Measurements from ENCODE around the gene OCA2. TPM values are rescaled to one million over a fixed set of nuclear protein-coding genes. Genes with fewer than 3 reads are reported as not detected.
"Not testable (repeated sequence)": the region's sequence is repeated elsewhere in the genome, so short reads cannot be mapped to it uniquely, and the experiment has no call there.

The OCA2 gene
- total RNA-seq, 2 experiments from 2014 or later = not detected

- CTCF ChIA-PET = no interaction called here
- no peak for DNase-seq
- no peak overlapping the region for H3K4me3 Mint-ChIP-seq
- no peaks in the 10 kb centered on the region for H3K36me3 Mint-ChIP-seq
- no peak for ATAC-seq
- H3K27me3 Mint-ChIP-seq = no peaks in the 10 kb centered on the region
- no peaks in the 10 kb centered on the region for H3K4me1 Mint-ChIP-seq
- H3K27ac Mint-ChIP-seq = no peak overlapping the region
- H3K9me3 Mint-ChIP-seq (ENCODE audit: low read depth) = peaks cover 6% of the 10 kb centered on the region
Measured at GRCh38 chr15:27855137-27855536, 244.0 kb downstream of the OCA2 start.

GRCh38 chr15:27854601-27855000 lies 244.5 kb downstream of the OCA2 start:
- no peak for DNase-seq
- Mint-ChIP-seq H3K36me3 (no peaks in the 10 kb centered on the region), H3K27me3 (no peaks in the 10 kb centered on the region), H3K4me3 (no peak overlapping the region), H3K27ac (no peak overlapping the region), H3K4me1 (no peaks in the 10 kb centered on the region), H3K9me3 (ENCODE audit: low read depth) (peaks cover 9% of the 10 kb centered on the region)
- CTCF ChIA-PET = no interaction called here
- no peak for ATAC-seq

- ATAC-seq = no peak
- H3K27me3 Mint-ChIP-seq = no peaks in the 10 kb centered on the region
- no peak overlapping the region for H3K4me3 Mint-ChIP-seq
- no peaks in the 10 kb centered on the region for H3K36me3 Mint-ChIP-seq
- peaks cover 12% of the 10 kb centered on the region for H3K9me3 Mint-ChIP-seq (ENCODE audit: low read depth)
- no peaks in the 10 kb centered on the region for H3K4me1 Mint-ChIP-seq
- DNase-seq = no peak
- CTCF ChIA-PET = no interaction called here
- H3K27ac Mint-ChIP-seq = no peak overlapping the region
Measured at GRCh38 chr15:27853624-27854455, 245.3 kb downstream of the OCA2 start.

GRCh38 chr15:27851858-27852210 lies 247.3 kb downstream of the OCA2 start:
- ATAC-seq (no peak), DNase-seq (no peak)
- Mint-ChIP-seq H3K9me3 (ENCODE audit: low read depth) (peaks cover 12% of the 10 kb centered on the region), H3K4me3 (no peak overlapping the region), H3K36me3 (no peaks in the 10 kb centered on the region), H3K27ac (no peak overlapping the region), H3K27me3 (no peaks in the 10 kb centered on the region), H3K4me1 (no peaks in the 10 kb centered on the region)
- CTCF ChIA-PET = no interaction called here

GRCh38 chr15:27850981-27851857 lies 247.9 kb downstream of the OCA2 start:
- DNase-seq (no peak), ATAC-seq (no peak)
- no peaks in the 10 kb centered on the region for H3K4me1 Mint-ChIP-seq
- no peaks in the 10 kb centered on the region for H3K36me3 Mint-ChIP-seq
- H3K9me3 Mint-ChIP-seq (ENCODE audit: low read depth) = peaks cover 12% of the 10 kb centered on the region
- H3K27me3 Mint-ChIP-seq = no peaks in the 10 kb centered on the region
- H3K27ac Mint-ChIP-seq = no peak overlapping the region
- H3K4me3 Mint-ChIP-seq = no peak overlapping the region
- CTCF ChIA-PET = no interaction called here

- H3K4me3 Mint-ChIP-seq = no peak overlapping the region
- H3K4me1 Mint-ChIP-seq = no peaks in the 10 kb centered on the region
- H3K27ac Mint-ChIP-seq = no peak overlapping the region
- ATAC-seq = no peak
- no peaks in the 10 kb centered on the region for H3K36me3 Mint-ChIP-seq
- no peaks in the 10 kb centered on the region for H3K27me3 Mint-ChIP-seq
- DNase-seq = no peak
- peaks cover 6% of the 10 kb centered on the region for H3K9me3 Mint-ChIP-seq (ENCODE audit: low read depth)
- CTCF ChIA-PET = no interaction called here
Measured at GRCh38 chr15:27850050-27850449, 249.1 kb downstream of the OCA2 start.

- H3K27me3 Mint-ChIP-seq; H3K9me3 Mint-ChIP-seq (ENCODE audit: low read depth); DNase-seq; CTCF ChIA-PET; H3K27ac Mint-ChIP-seq; ATAC-seq; H3K4me1 Mint-ChIP-seq; H3K36me3 Mint-ChIP-seq; H3K4me3 Mint-ChIP-seq: not testable (repeated sequence)
Measured at GRCh38 chr15:27848936-27849335, 250.2 kb downstream of the OCA2 start.

- Mint-ChIP-seq H3K4me3 (no peak overlapping the region), H3K4me1 (no peaks in the 10 kb centered on the region), H3K27ac (no peak overlapping the region), H3K9me3 (ENCODE audit: low read depth) (peaks cover 6% of the 10 kb centered on the region), H3K36me3 (no peaks in the 10 kb centered on the region), H3K27me3 (no peaks in the 10 kb centered on the region)
- ATAC-seq = no peak
- CTCF ChIA-PET = no interaction called here
- no peak for DNase-seq
Measured at GRCh38 chr15:27847775-27848710, 251.1 kb downstream of the OCA2 start.

- ATAC-seq (no peak), DNase-seq (no peak)
- no peak overlapping the region for H3K27ac Mint-ChIP-seq
- H3K27me3 Mint-ChIP-seq = no peaks in the 10 kb centered on the region
- CTCF ChIA-PET = no interaction called here
- no peaks in the 10 kb centered on the region for H3K36me3 Mint-ChIP-seq
- no peak overlapping the region for H3K4me3 Mint-ChIP-seq
- no peaks in the 10 kb centered on the region for H3K4me1 Mint-ChIP-seq
- H3K9me3 Mint-ChIP-seq (ENCODE audit: low read depth) = peaks cover 6% of the 10 kb centered on the region
Measured at GRCh38 chr15:27846722-27847395, 252.3 kb downstream of the OCA2 start.

GRCh38 chr15:27845535-27846369 lies 253.4 kb downstream of the OCA2 start:
- Mint-ChIP-seq H3K4me3 (no peak overlapping the region), H3K36me3 (no peaks in the 10 kb centered on the region), H3K4me1 (no peaks in the 10 kb centered on the region), H3K9me3 (ENCODE audit: low read depth) (peaks cover 6% of the 10 kb centered on the region), H3K27me3 (no peaks in the 10 kb centered on the region), H3K27ac (no peak overlapping the region)
- ATAC-seq = no peak
- CTCF ChIA-PET = no interaction called here
- DNase-seq = no peak

- H3K27me3 Mint-ChIP-seq = no peaks in the 10 kb centered on the region
- DNase-seq = no peak
- no peak overlapping the region for H3K4me3 Mint-ChIP-seq
- H3K36me3 Mint-ChIP-seq = no peaks in the 10 kb centered on the region
- CTCF ChIA-PET = no interaction called here
- no peak overlapping the region for H3K27ac Mint-ChIP-seq
- H3K4me1 Mint-ChIP-seq = no peaks in the 10 kb centered on the region
- H3K9me3 Mint-ChIP-seq (ENCODE audit: low read depth) = peaks cover 2% of the 10 kb centered on the region
- no peak for ATAC-seq
Measured at GRCh38 chr15:27844018-27844666, 255.0 kb downstream of the OCA2 start.

GRCh38 chr15:27843146-27843545 lies 256.0 kb downstream of the OCA2 start:
- no peaks in the 10 kb centered on the region for H3K9me3 Mint-ChIP-seq (ENCODE audit: low read depth)
- ATAC-seq (no peak), DNase-seq (no peak)
- no peak overlapping the region for H3K27ac Mint-ChIP-seq
- H3K4me1 Mint-ChIP-seq = no peaks in the 10 kb centered on the region
- no peaks in the 10 kb centered on the region for H3K36me3 Mint-ChIP-seq
- H3K4me3 Mint-ChIP-seq = no peak overlapping the region
- no peaks in the 10 kb centered on the region for H3K27me3 Mint-ChIP-seq
- CTCF ChIA-PET = no interaction called here

Measured in activated CD8-positive, alpha-beta memory T cell treated with anti-CD3 and anti-CD28 coated beads, Interleukin-2, amount 10 ng/mL, durations not matched to agents 7 days and 5 days (primary cell).